ENCODE results near the gene RAB43. TPM values are rescaled to one million over a fixed set of nuclear protein-coding genes. Genes with fewer than 3 reads are reported as not detected.

RAB43 gene
- total RNA-seq, 1 donor from 2014 or later = 23.8 TPM

DNA sequence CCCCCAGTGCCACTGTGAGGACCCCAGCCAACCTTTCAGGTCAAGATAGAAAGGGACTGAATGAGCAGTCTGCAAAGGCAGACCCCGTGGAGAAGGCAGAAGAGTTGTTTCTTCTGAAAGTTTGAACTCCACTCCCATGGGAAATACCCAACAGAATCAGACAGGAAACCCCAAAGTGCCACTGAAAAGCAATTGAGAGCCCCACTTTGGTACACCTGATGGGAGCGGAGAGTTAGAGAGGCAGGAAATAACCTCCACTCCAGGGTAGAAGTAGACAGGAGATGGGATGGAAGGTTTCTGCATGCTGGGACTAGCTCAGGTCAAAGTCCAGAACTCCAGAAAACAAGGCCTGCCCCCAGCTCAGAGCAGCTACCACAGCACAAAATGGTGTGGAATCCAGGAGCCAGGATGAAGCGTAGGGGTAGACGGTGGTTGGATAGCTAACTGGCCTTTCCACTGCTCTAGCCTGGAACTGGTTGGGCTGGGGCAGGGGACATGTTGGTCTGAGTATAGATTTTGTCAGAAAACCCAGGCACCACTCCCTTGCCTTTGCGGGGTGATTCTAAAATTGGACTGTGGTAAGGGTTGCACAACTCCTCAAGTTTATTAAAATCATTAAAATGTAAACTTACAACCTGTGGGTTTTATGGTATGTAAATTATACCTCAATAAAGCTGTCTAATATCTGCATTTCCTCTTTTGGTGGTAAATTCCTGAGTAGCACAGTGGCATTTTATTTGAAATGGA is 1.9 kb upstream of the RAB43 start:
- peaks cover 32% of the 10 kb centered on the region for H3K4me1 Mint-ChIP-seq (ENCODE audit: low read depth)
- no peak for DNase-seq (ENCODE audit: low spot score, unreplicated experiment)
- H3K27ac Mint-ChIP-seq = no peak overlapping the region
- no peaks in the 10 kb centered on the region for H3K27me3 Mint-ChIP-seq
- H3K9me3 Mint-ChIP-seq (ENCODE audit: low read depth) = no peaks in the 10 kb centered on the region
- peaks cover 3% of the 10 kb centered on the region for H3K36me3 Mint-ChIP-seq (ENCODE audit: insufficient read depth)
- TF ChIP-seq, protein P1, sequence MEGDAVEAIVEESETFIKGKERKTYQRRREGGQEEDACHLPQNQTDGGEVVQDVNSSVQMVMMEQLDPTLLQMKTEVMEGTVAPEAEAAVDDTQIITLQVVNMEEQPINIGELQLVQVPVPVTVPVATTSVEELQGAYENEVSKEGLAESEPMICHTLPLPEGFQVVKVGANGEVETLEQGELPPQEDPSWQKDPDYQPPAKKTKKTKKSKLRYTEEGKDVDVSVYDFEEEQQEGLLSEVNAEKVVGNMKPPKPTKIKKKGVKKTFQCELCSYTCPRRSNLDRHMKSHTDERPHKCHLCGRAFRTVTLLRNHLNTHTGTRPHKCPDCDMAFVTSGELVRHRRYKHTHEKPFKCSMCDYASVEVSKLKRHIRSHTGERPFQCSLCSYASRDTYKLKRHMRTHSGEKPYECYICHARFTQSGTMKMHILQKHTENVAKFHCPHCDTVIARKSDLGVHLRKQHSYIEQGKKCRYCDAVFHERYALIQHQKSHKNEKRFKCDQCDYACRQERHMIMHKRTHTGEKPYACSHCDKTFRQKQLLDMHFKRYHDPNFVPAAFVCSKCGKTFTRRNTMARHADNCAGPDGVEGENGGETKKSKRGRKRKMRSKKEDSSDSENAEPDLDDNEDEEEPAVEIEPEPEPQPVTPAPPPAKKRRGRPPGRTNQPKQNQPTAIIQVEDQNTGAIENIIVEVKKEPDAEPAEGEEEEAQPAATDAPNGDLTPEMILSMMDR (IDR thresholded peaks at IDR 0.05; ENCODE audit: unreplicated experiment) = no peak
- H3K4me3 Mint-ChIP-seq (ENCODE audit: low read depth) = peak overlapping the region; percentile 43

DNA sequence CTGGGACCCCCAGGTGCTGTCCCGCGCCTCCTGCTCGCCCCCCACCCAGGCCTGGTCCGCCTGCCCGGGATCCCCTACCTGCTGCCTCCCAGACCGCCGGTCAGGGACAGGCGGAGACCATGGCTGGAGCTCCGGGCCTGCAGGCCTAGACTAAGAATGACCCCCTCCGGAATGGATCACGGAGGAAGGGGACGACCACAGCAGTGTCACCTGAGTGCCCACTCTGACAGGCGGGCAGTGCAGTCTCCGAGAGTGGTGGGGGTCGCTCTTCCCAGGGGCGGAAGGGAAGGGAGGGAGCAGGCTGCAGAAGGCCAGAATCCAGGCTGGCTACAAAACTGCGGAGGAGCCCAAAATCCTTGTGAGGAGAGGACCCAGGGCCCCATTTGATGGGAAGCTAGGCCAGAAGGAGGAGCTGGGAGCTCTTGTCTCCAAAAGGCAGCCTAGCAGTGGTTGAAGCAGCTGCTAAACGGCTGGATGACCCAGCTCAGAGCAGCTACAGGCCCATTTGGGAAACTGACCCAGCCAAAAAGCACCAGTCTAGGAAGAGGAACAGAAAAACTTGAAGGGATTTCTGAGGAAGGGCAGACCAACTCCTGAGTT is 908 bp upstream of the RAB43 start:
- H3K9me3 Mint-ChIP-seq (ENCODE audit: low read depth) = no peaks in the 10 kb centered on the region
- peaks cover 40% of the 10 kb centered on the region for H3K4me1 Mint-ChIP-seq (ENCODE audit: low read depth)
- peak overlapping the region; percentile 86 for H3K27ac Mint-ChIP-seq
- no peak for DNase-seq (ENCODE audit: low spot score, unreplicated experiment)
- peaks cover 6% of the 10 kb centered on the region for H3K36me3 Mint-ChIP-seq (ENCODE audit: insufficient read depth)
- H3K27me3 Mint-ChIP-seq = no peaks in the 10 kb centered on the region
- TF ChIP-seq, protein P1 (IDR thresholded peaks at IDR 0.05; ENCODE audit: unreplicated experiment) = no peak
- peak overlapping the region; percentile 77 for H3K4me3 Mint-ChIP-seq (ENCODE audit: low read depth)

GRCh38 chr3:129121016-129121791 is 400 bp downstream of the RAB43 start:
- Mint-ChIP-seq H3K4me1 (ENCODE audit: low read depth) (peaks cover 50% of the 10 kb centered on the region), H3K36me3 (ENCODE audit: insufficient read depth) (peaks cover 6% of the 10 kb centered on the region), H3K9me3 (ENCODE audit: low read depth) (no peaks in the 10 kb centered on the region), H3K27ac (peak overlapping the region; percentile 96), H3K27me3 (no peaks in the 10 kb centered on the region), H3K4me3 (ENCODE audit: low read depth) (peak overlapping the region; percentile 88)
- peak; percentile 24 for DNase-seq (ENCODE audit: low spot score, unreplicated experiment)
- TF ChIP-seq, protein P1 (IDR thresholded peaks at IDR 0.05; ENCODE audit: unreplicated experiment) = no peak

GRCh38 chr3:129120254-129121004 is 1.2 kb downstream of the RAB43 start:
- peak overlapping the region; percentile 88 for H3K4me3 Mint-ChIP-seq (ENCODE audit: low read depth)
- peaks cover 53% of the 10 kb centered on the region for H3K4me1 Mint-ChIP-seq (ENCODE audit: low read depth)
- TF ChIP-seq, protein P1 (IDR thresholded peaks at IDR 0.05; ENCODE audit: unreplicated experiment) = peak; percentile 15
- DNase-seq (ENCODE audit: low spot score, unreplicated experiment) = peak; percentile 56
- H3K9me3 Mint-ChIP-seq (ENCODE audit: low read depth) = no peaks in the 10 kb centered on the region
- H3K27me3 Mint-ChIP-seq = no peaks in the 10 kb centered on the region
- H3K36me3 Mint-ChIP-seq (ENCODE audit: insufficient read depth) = peaks cover 7% of the 10 kb centered on the region
- H3K27ac Mint-ChIP-seq = peak overlapping the region; percentile 96

All from progenitor cell of endocrine pancreas (in vitro differentiated cells).